ENCODE results near the gene ZMYND11.
"Not testable (repeated sequence)": the region's sequence is repeated elsewhere in the genome, so short reads cannot be mapped to it uniquely, and the experiment has no call there.

The ZMYND11 gene

DNA sequence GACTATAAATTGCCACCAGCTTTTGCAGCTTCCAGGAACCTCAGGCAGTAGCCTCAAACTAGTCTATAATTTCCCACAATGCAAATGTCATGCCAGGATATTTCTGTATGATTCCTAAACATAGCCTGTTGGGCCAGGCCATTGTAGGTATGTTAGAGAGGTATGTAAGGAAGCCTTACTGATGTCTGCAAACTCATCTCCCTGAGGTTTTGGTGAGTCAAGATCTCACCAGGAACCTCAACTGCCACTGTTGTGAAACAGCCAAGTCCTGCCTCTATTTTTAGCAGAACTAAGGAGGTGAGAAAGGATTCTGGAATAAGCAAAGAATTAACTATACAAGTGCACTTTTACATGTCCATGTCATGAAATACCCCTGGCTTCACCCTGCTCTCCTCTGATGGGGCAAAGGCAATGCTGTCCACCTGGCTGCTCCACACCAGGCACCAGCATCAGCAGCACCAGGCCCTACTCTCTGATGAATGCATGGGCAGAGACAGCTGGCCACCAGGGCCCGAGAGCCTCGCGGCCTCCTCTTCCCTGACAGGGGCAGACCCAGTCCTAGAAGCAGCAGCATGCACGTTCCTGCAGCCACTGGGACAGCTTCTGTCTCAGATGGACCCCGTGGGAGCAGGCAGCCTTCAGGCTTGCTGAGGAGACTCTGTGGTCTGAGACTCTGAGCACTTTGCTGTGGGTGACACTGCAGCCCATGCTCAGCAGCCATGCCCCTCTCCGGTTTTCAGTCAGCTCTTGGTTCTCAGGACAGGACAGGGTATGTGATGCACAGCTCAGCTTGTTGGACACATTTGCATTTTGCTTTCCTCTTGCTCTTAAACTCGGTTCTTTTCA is 147.3 kb downstream of the ZMYND11 start:
- no peak for DNase-seq (ENCODE audit: low read depth)

DNA sequence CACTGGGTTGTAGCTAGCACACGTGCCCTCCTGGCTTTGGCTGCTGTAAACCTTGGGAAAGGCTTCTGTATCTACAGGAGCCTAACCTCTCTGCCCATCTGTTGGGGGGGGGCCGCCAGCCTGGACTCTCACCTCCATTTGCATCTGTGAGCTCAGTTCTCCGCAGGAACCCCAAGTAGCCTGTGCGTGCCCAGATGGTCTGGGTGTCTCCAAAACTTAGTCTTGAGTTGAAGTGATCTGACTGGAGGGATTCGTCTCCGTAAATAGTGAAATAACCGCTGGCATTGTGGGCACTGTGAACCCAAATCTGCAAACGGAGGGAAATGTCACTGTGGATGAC is 147.9 kb downstream of the ZMYND11 start:
- DNase-seq (ENCODE audit: low read depth) = no peak

DNA sequence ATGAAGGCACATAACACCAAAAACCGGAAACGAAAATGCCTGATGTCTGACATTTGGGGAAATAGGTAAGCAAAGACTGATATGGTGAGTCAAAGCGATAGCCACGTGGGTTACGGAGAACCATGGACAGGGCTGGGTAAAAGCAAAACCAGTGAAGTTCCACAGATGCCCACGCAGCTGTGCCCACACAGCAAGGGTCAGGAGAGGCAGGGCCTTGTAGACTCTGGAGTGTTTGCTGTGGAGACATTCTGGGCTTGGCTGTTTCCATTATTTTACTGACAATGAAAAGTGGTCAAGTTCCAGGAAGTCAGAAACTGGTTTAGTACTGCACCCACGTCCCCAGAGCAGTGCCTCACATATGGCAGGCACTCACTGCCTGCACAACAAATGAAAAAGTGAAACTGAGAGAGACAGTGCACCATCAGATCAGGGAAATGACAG is 148.7 kb downstream of the ZMYND11 start:
- no peak for DNase-seq (ENCODE audit: low read depth)

DNA sequence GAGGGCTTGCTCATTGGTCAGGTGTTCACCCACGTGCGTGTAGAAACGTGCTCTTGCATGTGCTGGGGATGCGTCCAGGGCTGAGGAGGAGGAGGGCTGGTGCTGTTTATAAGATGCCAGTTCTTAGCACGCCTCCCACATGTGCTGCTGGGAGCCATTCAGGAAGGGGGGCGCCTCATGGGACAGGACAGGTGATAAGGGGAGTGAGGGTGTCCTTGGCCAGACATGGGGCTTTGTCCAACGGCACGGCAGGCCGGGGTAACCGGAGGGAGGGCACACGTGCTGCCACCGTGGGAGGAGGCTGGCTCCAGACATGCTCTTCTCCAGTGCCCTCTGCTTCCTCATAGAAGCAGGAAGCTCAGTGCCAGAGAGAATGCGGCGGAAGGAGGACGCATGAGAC is 150.0 kb downstream of the ZMYND11 start:
- DNase-seq (ENCODE audit: low read depth) = no peak

DNA sequence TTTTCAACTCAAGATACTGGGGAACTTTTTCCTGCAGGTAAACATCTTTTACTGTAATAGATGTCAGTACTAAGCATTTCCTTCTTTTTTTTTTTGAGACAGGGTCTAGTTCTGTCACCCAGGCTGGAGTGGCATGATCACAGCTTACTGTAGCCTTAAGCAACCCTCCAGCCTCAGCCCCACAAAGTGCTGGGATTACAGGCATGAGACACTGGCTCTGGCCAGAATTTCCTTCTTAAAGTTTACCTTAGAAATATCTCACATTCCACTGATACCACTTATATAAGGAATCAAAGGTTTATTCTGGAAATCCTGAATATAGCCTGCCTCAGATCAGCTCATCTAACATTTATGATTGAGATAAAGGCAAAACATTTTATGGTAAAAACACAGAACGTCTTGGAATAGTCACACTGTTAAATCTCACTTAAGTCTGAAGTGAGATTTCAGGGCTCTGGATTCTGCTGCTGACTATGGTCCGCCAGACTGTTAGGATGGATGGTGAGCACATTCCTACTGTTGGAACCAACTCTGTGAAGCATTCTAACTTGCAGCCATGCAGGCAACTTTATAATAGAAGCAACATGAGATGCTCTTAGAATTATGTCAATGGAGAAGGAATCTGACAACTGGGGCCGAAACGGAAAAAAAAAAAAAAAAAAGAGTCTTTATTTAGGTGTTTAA is 151.9 kb downstream of the ZMYND11 start:
- no peak for DNase-seq (ENCODE audit: low read depth)

DNA sequence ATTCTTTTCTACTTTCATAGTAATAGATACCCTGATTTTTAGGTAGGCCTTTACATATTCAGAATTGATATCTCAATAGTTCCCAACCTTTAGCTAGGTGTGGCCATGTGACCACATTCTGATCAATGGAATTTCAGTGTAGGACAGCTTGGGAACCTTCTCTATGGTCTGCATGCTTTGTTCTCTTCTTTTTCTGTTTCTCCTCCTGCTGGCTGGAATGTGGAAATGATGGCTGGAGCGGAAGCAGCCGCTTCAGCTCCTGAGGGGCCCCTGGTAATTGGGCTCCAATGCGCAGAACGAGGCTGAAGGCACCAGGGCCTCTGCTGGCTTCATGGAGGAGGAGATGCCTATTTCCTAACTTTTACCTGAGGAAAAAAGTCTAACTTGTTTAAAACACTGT is 152.6 kb downstream of the ZMYND11 start:
- no peak for DNase-seq (ENCODE audit: low read depth)

DNA sequence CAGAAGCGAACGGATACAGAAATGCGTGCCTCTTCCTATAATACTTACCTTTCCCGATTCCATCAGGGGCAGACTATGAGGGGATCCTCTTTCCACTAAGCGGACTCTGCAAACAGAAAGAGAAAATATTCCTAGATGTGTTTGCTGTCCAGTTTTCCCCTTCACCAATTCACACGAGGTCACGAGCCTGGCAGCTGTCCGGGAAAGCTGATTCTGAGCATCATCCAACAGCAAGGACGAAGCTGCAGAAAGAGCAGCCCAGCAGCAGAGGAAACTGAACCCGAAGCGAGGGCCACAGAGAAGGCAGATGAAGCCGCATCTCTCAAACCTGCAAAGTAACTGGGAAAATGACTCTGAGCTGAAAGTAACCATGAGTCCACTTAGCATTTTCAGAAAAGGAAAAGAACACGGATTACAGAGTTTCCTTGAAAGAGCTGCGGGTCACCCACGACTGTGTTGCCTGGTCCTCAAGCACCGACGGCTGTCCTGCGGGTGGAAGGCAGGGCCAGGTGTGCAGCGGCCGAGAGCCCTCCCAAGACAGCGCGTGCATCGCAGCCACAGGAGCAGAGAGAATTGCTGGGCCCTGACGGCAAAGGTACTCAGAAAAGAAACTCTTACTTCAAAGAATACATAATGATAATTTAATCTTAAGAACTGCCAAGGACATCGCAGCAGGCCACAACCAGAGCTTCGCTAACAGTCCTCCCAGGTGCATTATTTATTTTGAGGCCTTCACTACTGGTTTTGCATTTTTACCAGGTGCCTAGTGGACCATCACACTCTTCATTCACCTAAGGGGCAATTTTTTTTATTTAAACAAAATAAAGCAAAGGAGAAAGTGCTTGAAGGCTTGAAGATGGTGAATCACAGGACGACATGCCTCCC is 153.3 kb downstream of the ZMYND11 start:
- DNase-seq (ENCODE audit: low read depth) = no peak

DNA sequence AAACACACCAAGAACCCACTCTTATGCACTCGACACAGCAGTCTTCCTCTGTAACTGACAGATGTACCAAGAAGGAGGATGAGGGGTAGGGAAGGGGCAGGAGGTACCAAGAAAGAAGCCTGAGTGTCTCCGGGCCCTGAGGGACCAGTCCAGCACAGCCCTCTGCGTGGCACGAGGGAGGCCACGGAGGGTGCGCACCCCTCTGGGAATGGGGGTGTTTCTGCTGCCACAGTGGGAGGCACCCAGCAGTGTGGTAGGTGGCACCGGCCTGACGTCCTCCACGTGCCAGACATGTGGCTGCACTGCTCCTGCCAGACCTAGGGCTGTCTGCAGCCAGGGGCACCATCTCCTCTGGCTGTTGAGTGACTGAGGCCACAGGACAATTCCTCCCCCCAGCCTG is 154.3 kb downstream of the ZMYND11 start:
- DNase-seq (ENCODE audit: low read depth) = no peak

DNA sequence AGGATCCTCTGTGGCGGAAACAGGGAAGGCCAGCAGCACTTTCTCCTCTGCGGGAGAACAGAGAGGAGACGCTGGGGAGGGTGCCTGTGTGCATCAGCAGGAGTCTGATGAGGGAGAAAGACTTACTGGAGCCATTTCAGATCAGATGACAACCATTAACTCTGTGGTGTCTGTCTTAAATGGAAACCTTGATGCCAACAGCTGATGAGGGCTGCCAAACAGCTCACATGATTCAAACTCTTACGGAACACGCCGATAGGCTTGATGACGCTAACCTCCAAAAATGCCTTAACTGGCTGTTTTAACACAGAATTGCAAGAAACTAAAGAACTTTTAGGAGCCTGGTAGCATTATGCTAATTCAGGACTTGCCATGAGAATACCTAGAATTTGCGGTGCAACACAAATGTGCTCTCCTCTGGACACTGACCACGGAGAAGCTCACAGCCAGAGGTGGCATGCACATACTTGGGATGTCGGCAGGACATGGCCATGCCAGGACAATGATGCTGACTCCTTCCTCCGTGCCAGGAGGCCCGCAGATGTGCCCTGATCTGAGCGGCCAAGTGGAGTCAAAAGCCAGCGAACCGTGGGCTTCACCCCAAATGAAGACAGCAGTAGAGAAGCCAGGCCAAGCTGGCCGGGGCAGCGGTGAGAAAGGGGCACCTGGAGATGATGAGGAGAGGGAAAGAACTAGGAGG is 154.9 kb downstream of the ZMYND11 start:
- peak; percentile 61 for DNase-seq (ENCODE audit: low read depth)

DNA sequence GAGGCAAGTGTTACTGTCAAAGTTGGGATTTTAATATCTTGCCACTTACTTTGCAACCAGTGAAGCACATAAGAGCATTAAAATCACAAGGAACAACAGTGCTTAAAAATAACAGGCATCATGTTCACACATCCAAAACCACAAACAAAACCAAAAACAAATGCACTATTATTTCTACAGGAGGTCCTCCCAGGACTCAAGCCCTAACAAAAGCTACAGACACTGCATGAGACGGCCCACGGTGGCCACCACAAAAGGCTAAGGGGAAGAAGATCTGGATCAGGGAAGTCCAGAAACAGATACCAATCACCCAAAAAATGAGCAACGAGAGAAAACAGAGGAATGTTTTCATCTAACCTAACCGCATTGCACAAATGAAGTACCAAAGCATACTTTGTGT is 158.4 kb downstream of the ZMYND11 start:
- DNase-seq (ENCODE audit: low read depth) = no peak

DNA sequence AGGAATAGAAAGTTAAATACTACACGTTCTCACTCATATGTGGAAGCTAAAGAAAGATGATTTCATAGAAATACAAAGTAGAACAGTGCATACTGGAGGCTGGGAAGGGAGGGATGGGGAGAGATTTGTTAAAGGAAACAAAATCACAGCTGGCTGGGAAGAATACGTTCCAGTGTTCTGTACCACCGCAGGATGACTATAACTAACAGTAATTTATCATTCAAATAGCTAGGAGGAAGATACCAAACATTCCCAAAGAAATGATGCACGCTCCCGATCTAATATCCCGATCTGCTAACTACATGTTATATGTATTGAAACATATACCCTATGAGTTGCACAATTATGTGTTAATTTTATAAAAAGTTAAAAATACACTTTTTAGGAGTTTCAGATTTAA is 162.3 kb downstream of the ZMYND11 start:
- no peak for DNase-seq (ENCODE audit: low read depth)

DNA sequence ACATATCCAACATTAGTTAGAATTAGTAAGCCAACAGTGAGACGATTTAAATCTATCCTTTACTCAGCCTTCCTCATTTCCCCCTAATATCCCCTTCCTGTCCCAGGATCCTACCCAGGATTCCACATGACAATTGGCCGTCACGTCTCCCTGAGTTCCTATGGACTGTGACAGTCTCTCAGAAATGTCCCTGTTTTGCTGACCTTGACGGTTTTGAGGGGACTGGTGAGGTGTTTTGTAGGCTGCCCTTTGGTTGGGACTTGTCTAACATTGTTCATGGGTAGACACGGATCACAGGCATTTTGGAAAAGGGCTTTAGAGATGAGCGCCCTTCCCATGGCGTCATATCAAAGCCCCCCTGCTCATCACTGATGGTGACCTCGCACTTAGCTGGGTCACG is 162.8 kb downstream of the ZMYND11 start:
- no peak for DNase-seq (ENCODE audit: low read depth)

DNA sequence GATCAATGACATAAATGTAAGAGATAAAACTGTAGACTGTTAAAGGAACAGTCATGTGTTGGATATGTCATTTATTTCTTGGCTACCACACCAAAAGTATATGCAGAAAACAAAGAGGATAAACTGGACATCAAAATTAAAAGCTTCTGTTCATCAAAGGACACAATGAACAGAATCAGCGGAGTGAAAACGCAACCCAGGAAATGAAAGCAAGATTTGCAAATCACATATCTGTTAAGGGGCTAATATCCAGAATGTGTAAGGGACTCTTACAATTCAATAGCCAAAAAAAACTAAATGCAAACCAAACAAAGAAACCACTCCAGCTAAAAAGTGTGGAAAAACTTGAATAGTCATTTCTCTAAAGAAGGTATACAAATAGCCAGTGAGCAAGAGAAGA is 164.3 kb downstream of the ZMYND11 start:
- no peak for DNase-seq (ENCODE audit: low read depth)

DNA sequence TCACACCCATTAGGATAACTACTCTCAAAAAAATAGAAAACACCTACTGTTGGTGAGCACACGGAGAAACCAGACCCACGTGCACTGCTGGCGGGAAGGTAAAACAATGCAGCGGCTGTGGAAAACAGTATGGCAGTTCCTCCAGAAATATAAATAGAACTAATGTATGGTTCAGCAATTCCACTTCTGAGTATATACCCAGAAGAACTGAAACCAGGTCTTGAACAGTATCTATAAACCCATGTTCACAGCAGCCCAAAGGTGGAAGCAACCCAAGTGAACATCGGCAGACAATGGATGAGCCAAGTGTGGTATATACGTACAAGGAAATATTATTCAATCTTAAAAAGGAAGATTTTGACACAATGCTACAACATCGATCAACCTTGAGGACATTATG is 164.7 kb downstream of the ZMYND11 start:
- DNase-seq (ENCODE audit: low read depth) = no peak

DNA sequence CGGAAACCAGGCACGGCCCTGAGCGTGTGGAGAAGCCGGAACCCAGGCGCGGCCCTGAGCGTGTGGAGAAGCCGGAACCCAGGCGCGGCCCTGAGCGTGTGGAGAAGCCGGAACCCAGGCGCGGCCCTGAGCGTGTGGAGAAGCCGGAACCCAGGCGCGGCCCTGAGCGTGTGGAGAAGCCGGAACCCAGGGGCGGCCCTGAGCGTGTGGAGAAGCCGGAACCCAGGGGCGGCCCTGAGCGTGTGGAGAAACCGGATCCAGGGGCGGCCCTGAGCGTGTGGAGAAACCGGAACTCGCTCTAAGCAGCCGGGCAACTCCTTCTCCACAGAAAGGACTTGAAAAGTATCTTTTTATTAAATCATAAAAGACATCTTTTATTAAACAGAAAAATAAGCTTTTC is 165.3 kb downstream of the ZMYND11 start:
- not testable (repeated sequence) for DNase-seq (ENCODE audit: low read depth)

DNA sequence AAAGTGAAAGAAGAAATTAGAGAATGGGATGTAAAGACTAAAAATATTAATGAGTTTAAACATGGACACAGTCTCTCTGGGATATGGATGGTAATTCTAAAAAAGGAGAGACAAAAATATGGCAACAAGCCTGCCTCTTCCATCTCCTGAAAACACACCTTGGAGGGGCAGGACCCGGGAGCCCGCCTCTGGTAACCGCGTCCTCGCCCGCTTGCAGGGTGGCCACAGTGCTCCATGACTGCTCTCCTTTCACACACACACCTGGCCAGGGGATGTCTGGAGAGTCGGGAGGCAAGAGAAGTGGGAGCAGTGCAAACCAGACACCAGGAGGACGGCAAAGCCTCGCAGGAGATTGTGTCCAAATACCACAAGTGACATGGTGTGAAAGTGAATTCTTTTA is 166.3 kb downstream of the ZMYND11 start:
- no peak for DNase-seq (ENCODE audit: low read depth)
